Esophagus squamous epithelium (tissue), 5 donors: ENCODE measurements around the gene MYO15A. TPM values are rescaled to one million over a fixed set of nuclear protein-coding genes. Genes with fewer than 3 reads are reported as not detected.

Experiments used
- DNase-seq: peaks from one replicate; lab custom pipeline; 2025; lab: John Stamatoyannopoulos, UW
- H3K27ac ChIP-seq, 4 donors: fragments of 200-600 bp; sonication (generic); one replicate each; pipeline ENCODE4 v1.5.1; 2016 to 2019; ENCODE audit warnings: mild to moderate bottlenecking in 1 of 4
- H3K27me3 ChIP-seq, 4 donors: fragments of 200-600 bp; sonication (generic); 1 replicate in 3 of 4; 2 replicates in 1 of 4; pipeline versions ENCODE4 v1.5.1 to v1.6.0; 2017 to 2021; ENCODE audit warnings: antibody characterized with exemption in 1 of 4
- H3K36me3 ChIP-seq, 3 donors: fragments of 200-600 bp; sonication (generic); one replicate each; pipeline ENCODE4 v1.5.1; 2016 to 2019
- H3K4me1 ChIP-seq, 3 donors: fragments of 200-600 bp; sonication (generic); one replicate each; pipeline ENCODE4 v1.5.1; 2017 to 2019
- H3K4me3 ChIP-seq, 4 donors: fragments of 200-600 bp; sonication (generic); 1 replicate in 3 of 4; 2 replicates in 1 of 4; pipeline ENCODE4 v1.5.1; 2016 to 2019; ENCODE audit warnings: mild to moderate bottlenecking in 2 of 4, moderate library complexity in 1 of 4
- H3K9me3 ChIP-seq, 3 donors: fragments of 200-600 bp; sonication (generic); one replicate each; pipeline ENCODE4 v1.5.1; 2016 to 2019
- POLR2A ChIP-seq, 4 donors: fragments of 450-650 bp; IDR thresholded peaks; one replicate each; pipeline ENCODE4 v1.6.1; 2017; ENCODE audit warnings: antibody characterized with exemption in 4 of 4, mild to moderate bottlenecking in 4 of 4, moderate library complexity in 3 of 4
- WGBS, 2 donors: methylation state at CpG; one replicate each; pipeline ENCODE4 v1.1.5; 2018; 5-methylcytosine and 5-hydroxymethylcytosine counted together
- intact Hi-C: fragments of 100-400 bp; cut with DNase I; formaldehyde crosslinking; loops from one replicate; pipeline ENCODE4 v1.15.0; 2022
- total RNA-seq, 4 donors: library from RNA; depleted of rRNA; stranded (reverse); fragments of >200 nt; gene quantifications; one replicate each; pipeline ENCODE4 v1.1.0, GENCODE V29; 2016
- TF ChIP-seq, protein P1 (sequence below), 6 experiments: fragments of 450-650 bp in 4 of 6; fragments of 200-600 bp in 2 of 6; sonication (generic) in 2 of 6; IDR thresholded peaks; one replicate each; pipeline ENCODE4 v1.5.1; 2016 to 2019; ENCODE audit warnings: antibody characterized with exemption in 6 of 6, mild to moderate bottlenecking in 4 of 6, moderate library complexity in 4 of 6
- donor health status: DM: yes; HTN: yes; CAD: no.

MYO15A gene
- total RNA-seq, 4 donors from 2014 or later = 0.18 to 1.7 (median 0.30) TPM; not detected in 1

DNA sequence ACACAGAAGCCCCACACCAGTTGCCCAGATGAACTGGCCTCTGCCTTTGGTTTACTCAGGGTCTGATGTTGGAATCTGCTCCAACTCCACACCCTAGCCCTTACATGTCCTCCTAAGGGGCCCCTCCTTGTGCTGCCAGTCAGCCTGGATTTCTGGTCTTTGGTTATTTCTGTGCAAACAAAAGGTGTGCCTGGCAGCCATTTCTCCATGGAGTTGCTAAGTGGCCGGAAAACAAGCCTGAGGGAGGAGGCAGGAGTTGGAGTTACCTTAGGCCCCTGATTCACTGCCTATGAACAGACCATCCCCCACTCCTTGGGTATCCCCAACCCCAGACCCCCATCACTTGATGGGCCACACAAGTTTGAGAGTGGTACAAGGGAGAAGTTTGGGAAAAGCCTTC, 70.6 kb downstream of the MYO15A start:
- Histone ChIP-seq H3K4me3 (no peak overlapping the region), H3K9me3 (no peaks in the 10 kb centered on the region), H3K27ac (no peak overlapping the region), H3K36me3 (no peaks in the 10 kb centered on the region), H3K27me3 (no peaks in the 10 kb centered on the region), H3K4me1 (peaks cover 15 to 24% (median 15%) of the 10 kb centered on the region in 3 donors)
- DNase-seq = no peak
- intact Hi-C loops = no loop called here
- WGBS, 2 donors = 60% methylated on average over 1 of the region's 1 CpG; no CpG with 5 or more reads in 1 of the 2 donors
- no peak for TF ChIP-seq POLR2A (IDR thresholded peaks at IDR 0.05)
- TF ChIP-seq, protein P1, sequence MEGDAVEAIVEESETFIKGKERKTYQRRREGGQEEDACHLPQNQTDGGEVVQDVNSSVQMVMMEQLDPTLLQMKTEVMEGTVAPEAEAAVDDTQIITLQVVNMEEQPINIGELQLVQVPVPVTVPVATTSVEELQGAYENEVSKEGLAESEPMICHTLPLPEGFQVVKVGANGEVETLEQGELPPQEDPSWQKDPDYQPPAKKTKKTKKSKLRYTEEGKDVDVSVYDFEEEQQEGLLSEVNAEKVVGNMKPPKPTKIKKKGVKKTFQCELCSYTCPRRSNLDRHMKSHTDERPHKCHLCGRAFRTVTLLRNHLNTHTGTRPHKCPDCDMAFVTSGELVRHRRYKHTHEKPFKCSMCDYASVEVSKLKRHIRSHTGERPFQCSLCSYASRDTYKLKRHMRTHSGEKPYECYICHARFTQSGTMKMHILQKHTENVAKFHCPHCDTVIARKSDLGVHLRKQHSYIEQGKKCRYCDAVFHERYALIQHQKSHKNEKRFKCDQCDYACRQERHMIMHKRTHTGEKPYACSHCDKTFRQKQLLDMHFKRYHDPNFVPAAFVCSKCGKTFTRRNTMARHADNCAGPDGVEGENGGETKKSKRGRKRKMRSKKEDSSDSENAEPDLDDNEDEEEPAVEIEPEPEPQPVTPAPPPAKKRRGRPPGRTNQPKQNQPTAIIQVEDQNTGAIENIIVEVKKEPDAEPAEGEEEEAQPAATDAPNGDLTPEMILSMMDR (IDR thresholded peaks at IDR 0.05) = no peak

DNA sequence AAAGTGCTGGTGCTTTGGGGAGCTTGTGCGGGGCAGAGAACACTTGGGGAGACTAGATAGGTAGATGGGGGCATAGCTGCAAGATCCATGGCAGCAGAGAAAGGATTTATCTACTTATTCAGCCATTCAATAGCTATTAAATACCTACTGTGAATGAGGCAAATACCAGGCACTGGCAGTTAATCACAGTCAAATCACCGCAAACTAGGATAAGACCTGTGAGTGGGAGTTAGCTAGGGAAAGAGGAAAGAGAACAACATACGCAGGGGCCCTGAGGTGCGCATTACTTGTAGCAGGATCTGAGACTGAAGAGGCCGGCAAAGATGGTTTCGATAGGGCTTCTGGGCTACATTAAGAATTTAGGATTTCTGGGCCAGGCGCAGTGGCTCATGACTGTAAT, 71.2 kb downstream of the MYO15A start:
- intact Hi-C loops = no loop called here
- no peak for DNase-seq
- TF ChIP-seq, protein P1 (IDR thresholded peaks at IDR 0.05) = no peak
- no peak for TF ChIP-seq POLR2A (IDR thresholded peaks at IDR 0.05)
- Histone ChIP-seq H3K9me3 (no peaks in the 10 kb centered on the region), H3K27me3 (no peaks in the 10 kb centered on the region), H3K27ac (no peak overlapping the region), H3K36me3 (no peaks in the 10 kb centered on the region), H3K4me3 (no peak overlapping the region), H3K4me1 (peaks cover 15 to 28% (median 19%) of the 10 kb centered on the region in 3 donors)
- 94 to 96% methylated on average over 7 of the region's 7 CpGs for WGBS, 2 donors

DNA sequence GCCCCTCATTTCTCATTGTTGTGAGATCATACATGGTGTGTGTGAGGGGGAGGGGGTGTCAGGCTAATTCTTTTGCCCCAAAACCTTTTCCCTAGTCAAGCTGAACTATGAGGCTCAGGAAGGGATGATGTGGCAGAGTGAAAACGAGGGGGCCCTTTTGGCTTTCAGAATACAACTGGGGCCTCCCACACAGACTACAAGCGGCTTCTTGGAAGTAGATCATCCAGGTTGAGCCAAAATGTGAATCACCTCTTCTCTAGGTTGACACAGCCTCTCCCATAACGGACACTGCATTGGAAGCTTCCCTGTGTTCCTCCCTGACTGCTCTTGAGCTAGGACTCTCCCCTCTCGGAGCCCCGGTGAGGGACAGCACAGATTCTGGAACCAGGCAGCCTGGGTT, 72.8 kb downstream of the MYO15A start:
- no peaks in the 10 kb centered on the region for H3K36me3 ChIP-seq
- no peak overlapping the region for H3K4me3 ChIP-seq
- H3K4me1 ChIP-seq = peaks cover 26 to 43% (median 35%) of the 10 kb centered on the region in 3 donors
- H3K27ac ChIP-seq = peak overlapping the region in 2 of 4 donors; percentile 93 to 99
- H3K9me3 ChIP-seq = no peaks in the 10 kb centered on the region
- TF ChIP-seq POLR2A (IDR thresholded peaks at IDR 0.05) = no peak
- TF ChIP-seq, protein P1 (IDR thresholded peaks at IDR 0.05) = no peak
- no peaks in the 10 kb centered on the region for H3K27me3 ChIP-seq
- intact Hi-C loops = no loop called here
- DNase-seq = no peak
- WGBS, 2 donors = 44 to 48% methylated on average over 5 of the region's 5 CpGs

DNA sequence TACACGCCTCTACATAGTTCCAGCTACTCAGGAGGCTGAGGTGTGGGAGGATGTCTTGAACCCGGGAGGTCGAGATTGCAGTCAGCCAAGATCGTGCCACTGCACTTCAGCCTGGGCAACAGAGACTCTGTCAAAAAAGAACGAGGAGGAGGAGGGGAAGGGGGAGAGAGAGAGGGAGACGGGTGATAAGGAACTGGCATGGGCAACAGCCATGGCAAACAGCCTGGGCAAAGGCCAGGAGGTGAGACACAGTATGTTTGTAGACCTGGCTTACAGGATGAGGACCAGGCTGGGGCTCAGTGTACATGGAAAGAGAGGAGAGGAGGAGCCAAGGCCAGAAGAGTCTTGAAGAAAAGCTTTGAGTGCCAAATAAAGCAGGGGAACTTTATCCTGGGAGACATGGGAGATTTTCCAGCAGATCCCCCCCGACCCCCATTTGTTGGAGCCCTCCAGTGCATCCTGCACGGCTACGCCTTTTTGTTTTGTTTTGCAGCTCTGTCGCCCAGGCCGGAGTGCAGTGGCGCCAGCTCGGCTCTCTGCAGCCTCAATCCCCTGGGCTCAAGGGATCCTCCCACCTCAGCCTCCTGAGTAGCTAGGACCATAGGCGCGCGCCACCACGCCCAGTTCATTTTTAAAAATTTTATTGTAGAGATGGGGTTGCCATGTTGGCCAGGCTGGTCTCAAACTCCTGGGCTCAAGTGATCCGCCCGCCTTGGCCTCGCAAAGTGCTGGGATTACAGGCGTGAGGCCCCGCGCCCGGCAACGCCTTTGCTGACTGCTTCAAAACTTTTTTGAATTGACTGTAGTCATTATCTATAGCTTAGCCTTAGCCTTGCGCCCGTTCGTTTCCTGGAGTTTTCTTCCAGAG, 73.8 kb downstream of the MYO15A start:
- no peak for TF ChIP-seq POLR2A (IDR thresholded peaks at IDR 0.05)
- Histone ChIP-seq H3K4me1 (peaks cover 36 to 53% (median 45%) of the 10 kb centered on the region in 3 donors), H3K27ac (peak overlapping the region; percentile 93 to 99 (median 96)), H3K9me3 (no peaks in the 10 kb centered on the region), H3K27me3 (no peaks in the 10 kb centered on the region), H3K36me3 (no peaks in the 10 kb centered on the region), H3K4me3 (peak overlapping the region; percentile 71 to 97 (median 73))
- intact Hi-C loops = no loop called here
- no peak for DNase-seq
- WGBS, 2 donors = 22 to 29% methylated on average over 9 to 27 of the region's 28 CpGs

DNA sequence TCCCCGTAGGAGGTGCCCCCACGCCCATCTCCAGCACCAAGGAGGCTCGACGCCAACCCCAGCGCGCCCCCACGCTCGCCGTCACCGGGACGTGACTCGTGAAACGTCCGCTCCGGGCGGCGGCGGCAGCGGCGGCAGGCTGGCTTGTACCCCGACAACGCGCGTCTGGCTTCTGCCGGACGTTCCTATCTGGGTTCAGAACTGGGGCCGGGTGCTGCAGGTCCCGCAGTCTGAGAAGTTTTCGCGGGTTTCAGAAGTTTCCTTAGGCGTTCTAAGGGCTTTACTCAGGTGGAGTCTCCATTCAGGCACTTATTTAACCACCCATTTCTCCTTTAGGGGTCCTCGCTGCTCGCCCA, 74.4 kb downstream of the MYO15A start:
- WGBS, 2 donors = 0% methylated on average over 3 of the region's 33 CpGs; no CpG with 5 or more reads in 1 of the 2 donors
- DNase-seq = peak; percentile 62
- peak overlapping the region; percentile 93 to 99 (median 96) for H3K27ac ChIP-seq
- H3K4me1 ChIP-seq = peaks cover 42 to 59% (median 51%) of the 10 kb centered on the region in 3 donors
- no peaks in the 10 kb centered on the region for H3K9me3 ChIP-seq
- no peaks in the 10 kb centered on the region for H3K27me3 ChIP-seq
- TF ChIP-seq, protein P1 (IDR thresholded peaks at IDR 0.05) = peak in 1 of 6 experiments; percentile 8
- peak in 2 of 4 donors; percentile 30 to 40 for TF ChIP-seq POLR2A (IDR thresholded peaks at IDR 0.05)
- intact Hi-C loops = no loop called here
- H3K36me3 ChIP-seq = no peaks in the 10 kb centered on the region
- peak overlapping the region; percentile 71 to 97 (median 73) for H3K4me3 ChIP-seq
